K562 (cell line): ENCODE measurements around the gene MAK.

Experiments
- CEBPG ChIP-seq, 3 experiments: fragments of 200-800 bp in 1 of 3; sonication (Bioruptor generic) in 1 of 3; sonication (generic) in 1 of 3; formaldehyde crosslinking in 1 of 3; IDR thresholded peaks in 2 of 3; conservative IDR thresholded peaks in 1 of 3; 2 replicates each; pipeline versions ENCODE4 v1.6.1 to v1.8.0; 2016 to 2022; ENCODE audit warnings: missing compliant biosample characterization in 2 of 3, missing genetic modification characterization in 2 of 3, mild to moderate bottlenecking in 1 of 3, missing genetic modification reagents in 1 of 3
- EZH2 ChIP-seq: IDR thresholded peaks from 2 replicates; pipeline ENCODE4 v1.6.1; 2012; ENCODE audit warnings: low read depth, mild to moderate bottlenecking, inconsistent platforms, low read length, borderline replicate concordance
- GATA2 ChIP-seq: sonication (generic); formaldehyde crosslinking; IDR thresholded peaks from 2 replicates; pipeline ENCODE4 v1.4.0; 2020; ENCODE audit warnings: mild to moderate bottlenecking, missing genetic modification reagents
- MAZ ChIP-seq, 2 experiments: fragments of 450-650 bp in 1 of 2; sonication (generic) in 1 of 2; formaldehyde crosslinking; IDR thresholded peaks in 1 of 2; conservative IDR thresholded peaks in 1 of 2; 2 replicates each; pipeline versions ENCODE4 v1.4.0 to v1.5.0; 2020; ENCODE audit warnings: mild to moderate bottlenecking in 1 of 2, missing genetic modification reagents in 1 of 2
- NFRKB ChIP-seq: fragments of 450-650 bp; IDR thresholded peaks from 2 replicates; pipeline ENCODE4 v1.6.1; 2016; ENCODE audit warnings: low read depth
- TF ChIP-seq, protein P1 (sequence below): sonication (generic); IDR thresholded peaks from 2 replicates; pipeline ENCODE4 v1.6.1; 2016
- TF ChIP-seq, protein P2 (sequence below), 3 experiments: IDR thresholded peaks in 2 of 3; conservative IDR thresholded peaks in 1 of 3; 2 replicates each; pipeline ENCODE4 v1.5.1; 2011 to 2012; ENCODE audit warnings: low read length in 3 of 3, mild to moderate bottlenecking in 3 of 3, control low read depth in 2 of 3, improper control_type of control experiment in 1 of 3, inconsistent platforms in 1 of 3, low read depth in 1 of 3, mixed read lengths in 1 of 3, moderate library complexity in 1 of 3; ENCODE audit not compliant: insufficient read depth in 2 of 3
- TF ChIP-seq, protein P3 (sequence below), 2 experiments: fragments of 450-650 bp in 1 of 2; IDR thresholded peaks; 2 replicates each; pipeline ENCODE4 v1.6.1; 2011 to 2017; ENCODE audit warnings: low read depth in 2 of 2, antibody characterized with exemption in 1 of 2, borderline replicate concordance in 1 of 2, low read length in 1 of 2, mild to moderate bottlenecking in 1 of 2, mixed read lengths in 1 of 2; ENCODE audit not compliant: control insufficient read depth in 1 of 2
- TF ChIP-seq, protein P4 (sequence below): fragments of 450-650 bp; IDR thresholded peaks from 2 replicates; pipeline ENCODE4 v1.6.1; 2016; ENCODE audit warnings: mild to moderate bottlenecking
- TF ChIP-seq, protein P5 (sequence below): fragments of 250-450 bp; sonication (Bioruptor Pico); IDR thresholded peaks from 2 replicates; pipeline ENCODE4 v1.4.0; 2020; ENCODE audit warnings: borderline replicate concordance

DNA sequence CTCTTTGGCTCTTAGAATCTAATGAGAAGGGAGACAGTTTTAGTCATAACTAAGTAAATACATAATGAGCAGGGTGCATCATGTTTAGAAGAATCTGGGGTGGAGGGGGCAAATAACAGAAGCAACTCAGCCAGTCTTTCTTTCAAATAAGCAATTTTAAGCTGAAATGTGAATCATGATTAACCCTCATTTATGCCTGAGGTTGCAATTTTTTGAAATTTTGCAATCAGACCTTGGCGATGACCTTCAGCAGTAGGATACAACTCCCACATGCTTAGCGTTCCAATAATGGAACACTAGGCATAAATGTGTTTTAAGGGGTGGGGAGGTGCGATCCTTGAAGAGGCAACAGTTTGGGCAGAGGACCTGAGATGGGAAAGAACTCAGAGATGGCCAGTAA lies 60.1 kb downstream of the MAK start:
- TF ChIP-seq, protein P1, sequence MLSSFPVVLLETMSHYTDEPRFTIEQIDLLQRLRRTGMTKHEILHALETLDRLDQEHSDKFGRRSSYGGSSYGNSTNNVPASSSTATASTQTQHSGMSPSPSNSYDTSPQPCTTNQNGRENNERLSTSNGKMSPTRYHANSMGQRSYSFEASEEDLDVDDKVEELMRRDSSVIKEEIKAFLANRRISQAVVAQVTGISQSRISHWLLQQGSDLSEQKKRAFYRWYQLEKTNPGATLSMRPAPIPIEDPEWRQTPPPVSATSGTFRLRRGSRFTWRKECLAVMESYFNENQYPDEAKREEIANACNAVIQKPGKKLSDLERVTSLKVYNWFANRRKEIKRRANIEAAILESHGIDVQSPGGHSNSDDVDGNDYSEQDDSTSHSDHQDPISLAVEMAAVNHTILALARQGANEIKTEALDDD: no peak
- TF ChIP-seq MAZ (CRISPR knock-in tag; conservative IDR thresholded peaks at IDR 0.05 in 1 of 2, IDR thresholded peaks at IDR 0.05 in 1 of 2): no peak
- TF ChIP-seq, protein P2, sequence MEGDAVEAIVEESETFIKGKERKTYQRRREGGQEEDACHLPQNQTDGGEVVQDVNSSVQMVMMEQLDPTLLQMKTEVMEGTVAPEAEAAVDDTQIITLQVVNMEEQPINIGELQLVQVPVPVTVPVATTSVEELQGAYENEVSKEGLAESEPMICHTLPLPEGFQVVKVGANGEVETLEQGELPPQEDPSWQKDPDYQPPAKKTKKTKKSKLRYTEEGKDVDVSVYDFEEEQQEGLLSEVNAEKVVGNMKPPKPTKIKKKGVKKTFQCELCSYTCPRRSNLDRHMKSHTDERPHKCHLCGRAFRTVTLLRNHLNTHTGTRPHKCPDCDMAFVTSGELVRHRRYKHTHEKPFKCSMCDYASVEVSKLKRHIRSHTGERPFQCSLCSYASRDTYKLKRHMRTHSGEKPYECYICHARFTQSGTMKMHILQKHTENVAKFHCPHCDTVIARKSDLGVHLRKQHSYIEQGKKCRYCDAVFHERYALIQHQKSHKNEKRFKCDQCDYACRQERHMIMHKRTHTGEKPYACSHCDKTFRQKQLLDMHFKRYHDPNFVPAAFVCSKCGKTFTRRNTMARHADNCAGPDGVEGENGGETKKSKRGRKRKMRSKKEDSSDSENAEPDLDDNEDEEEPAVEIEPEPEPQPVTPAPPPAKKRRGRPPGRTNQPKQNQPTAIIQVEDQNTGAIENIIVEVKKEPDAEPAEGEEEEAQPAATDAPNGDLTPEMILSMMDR (IDR thresholded peaks at IDR 0.05 in 2 of 3, conservative IDR thresholded peaks at IDR 0.05 in 1 of 3; ENCODE audit: insufficient read depth in 2 of 3, low read depth in 1 of 3, low read length in 3 of 3): no peak
- TF ChIP-seq, protein P3, sequence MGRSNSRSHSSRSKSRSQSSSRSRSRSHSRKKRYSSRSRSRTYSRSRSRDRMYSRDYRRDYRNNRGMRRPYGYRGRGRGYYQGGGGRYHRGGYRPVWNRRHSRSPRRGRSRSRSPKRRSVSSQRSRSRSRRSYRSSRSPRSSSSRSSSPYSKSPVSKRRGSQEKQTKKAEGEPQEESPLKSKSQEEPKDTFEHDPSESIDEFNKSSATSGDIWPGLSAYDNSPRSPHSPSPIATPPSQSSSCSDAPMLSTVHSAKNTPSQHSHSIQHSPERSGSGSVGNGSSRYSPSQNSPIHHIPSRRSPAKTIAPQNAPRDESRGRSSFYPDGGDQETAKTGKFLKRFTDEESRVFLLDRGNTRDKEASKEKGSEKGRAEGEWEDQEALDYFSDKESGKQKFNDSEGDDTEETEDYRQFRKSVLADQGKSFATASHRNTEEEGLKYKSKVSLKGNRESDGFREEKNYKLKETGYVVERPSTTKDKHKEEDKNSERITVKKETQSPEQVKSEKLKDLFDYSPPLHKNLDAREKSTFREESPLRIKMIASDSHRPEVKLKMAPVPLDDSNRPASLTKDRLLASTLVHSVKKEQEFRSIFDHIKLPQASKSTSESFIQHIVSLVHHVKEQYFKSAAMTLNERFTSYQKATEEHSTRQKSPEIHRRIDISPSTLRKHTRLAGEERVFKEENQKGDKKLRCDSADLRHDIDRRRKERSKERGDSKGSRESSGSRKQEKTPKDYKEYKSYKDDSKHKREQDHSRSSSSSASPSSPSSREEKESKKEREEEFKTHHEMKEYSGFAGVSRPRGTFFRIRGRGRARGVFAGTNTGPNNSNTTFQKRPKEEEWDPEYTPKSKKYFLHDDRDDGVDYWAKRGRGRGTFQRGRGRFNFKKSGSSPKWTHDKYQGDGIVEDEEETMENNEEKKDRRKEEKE (IDR thresholded peaks at IDR 0.05; ENCODE audit: borderline replicate concordance in 1 of 2, control insufficient read depth in 1 of 2, low read depth in 2 of 2, low read length in 1 of 2): no peak
- TF ChIP-seq CEBPG (CRISPR knock-in tag; IDR thresholded peaks at IDR 0.05): no peak
- no peak for TF ChIP-seq CEBPG (tag; conservative IDR thresholded peaks at IDR 0.05 in 1 of 2, IDR thresholded peaks at IDR 0.05 in 1 of 2)
- TF ChIP-seq, protein P4, sequence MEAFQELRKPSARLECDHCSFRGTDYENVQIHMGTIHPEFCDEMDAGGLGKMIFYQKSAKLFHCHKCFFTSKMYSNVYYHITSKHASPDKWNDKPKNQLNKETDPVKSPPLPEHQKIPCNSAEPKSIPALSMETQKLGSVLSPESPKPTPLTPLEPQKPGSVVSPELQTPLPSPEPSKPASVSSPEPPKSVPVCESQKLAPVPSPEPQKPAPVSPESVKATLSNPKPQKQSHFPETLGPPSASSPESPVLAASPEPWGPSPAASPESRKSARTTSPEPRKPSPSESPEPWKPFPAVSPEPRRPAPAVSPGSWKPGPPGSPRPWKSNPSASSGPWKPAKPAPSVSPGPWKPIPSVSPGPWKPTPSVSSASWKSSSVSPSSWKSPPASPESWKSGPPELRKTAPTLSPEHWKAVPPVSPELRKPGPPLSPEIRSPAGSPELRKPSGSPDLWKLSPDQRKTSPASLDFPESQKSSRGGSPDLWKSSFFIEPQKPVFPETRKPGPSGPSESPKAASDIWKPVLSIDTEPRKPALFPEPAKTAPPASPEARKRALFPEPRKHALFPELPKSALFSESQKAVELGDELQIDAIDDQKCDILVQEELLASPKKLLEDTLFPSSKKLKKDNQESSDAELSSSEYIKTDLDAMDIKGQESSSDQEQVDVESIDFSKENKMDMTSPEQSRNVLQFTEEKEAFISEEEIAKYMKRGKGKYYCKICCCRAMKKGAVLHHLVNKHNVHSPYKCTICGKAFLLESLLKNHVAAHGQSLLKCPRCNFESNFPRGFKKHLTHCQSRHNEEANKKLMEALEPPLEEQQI: no peak
- no peak for TF ChIP-seq GATA2 (CRISPR knock-in tag)
- TF ChIP-seq EZH2: no peak
- TF ChIP-seq, protein P5, sequence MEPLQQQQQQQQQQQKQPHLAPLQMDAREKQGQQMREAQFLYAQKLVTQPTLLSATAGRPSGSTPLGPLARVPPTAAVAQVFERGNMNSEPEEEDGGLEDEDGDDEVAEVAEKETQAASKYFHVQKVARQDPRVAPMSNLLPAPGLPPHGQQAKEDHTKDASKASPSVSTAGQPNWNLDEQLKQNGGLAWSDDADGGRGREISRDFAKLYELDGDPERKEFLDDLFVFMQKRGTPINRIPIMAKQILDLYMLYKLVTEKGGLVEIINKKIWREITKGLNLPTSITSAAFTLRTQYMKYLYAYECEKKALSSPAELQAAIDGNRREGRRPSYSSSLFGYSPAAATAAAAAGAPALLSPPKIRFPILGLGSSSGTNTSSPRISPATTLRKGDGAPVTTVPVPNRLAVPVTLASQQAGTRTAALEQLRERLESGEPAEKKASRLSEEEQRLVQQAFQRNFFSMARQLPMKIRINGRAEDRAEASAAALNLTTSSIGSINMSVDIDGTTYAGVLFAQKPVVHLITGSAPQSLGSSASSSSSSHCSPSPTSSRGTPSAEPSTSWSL (CRISPR knock-in tag): no peak
- no peak for TF ChIP-seq NFRKB
